Panc1 (cell line): ENCODE results near the gene SLC11A1.

ENCODE experiments used
- POLR2AphosphoS5 ChIP-seq: IDR thresholded peaks from 2 replicates; pipeline ENCODE4 v1.6.1; 2012; ENCODE audit warnings: mild to moderate bottlenecking, low read depth, low read length, moderate library complexity
- TCF7L2 ChIP-seq: IDR thresholded peaks from 2 replicates; pipeline ENCODE4 v1.6.1; 2011; ENCODE audit warnings: mild to moderate bottlenecking, low read depth, low read length, inconsistent platforms
- TF ChIP-seq, protein P1 (sequence below), 2 experiments: IDR thresholded peaks; 2 replicates each; pipeline ENCODE4 v1.6.1; 2011 to 2012; ENCODE audit warnings: low read depth in 2 of 2, control low read depth in 1 of 2, low read length in 1 of 2, mild to moderate bottlenecking in 1 of 2, moderate library complexity in 1 of 2; ENCODE audit not compliant: insufficient read depth in 1 of 2
- TF ChIP-seq, protein P2 (sequence below): fragments of 450-650 bp; IDR thresholded peaks from 2 replicates; pipeline ENCODE4 v1.5.1; 2017; ENCODE audit warnings: mild to moderate bottlenecking

DNA sequence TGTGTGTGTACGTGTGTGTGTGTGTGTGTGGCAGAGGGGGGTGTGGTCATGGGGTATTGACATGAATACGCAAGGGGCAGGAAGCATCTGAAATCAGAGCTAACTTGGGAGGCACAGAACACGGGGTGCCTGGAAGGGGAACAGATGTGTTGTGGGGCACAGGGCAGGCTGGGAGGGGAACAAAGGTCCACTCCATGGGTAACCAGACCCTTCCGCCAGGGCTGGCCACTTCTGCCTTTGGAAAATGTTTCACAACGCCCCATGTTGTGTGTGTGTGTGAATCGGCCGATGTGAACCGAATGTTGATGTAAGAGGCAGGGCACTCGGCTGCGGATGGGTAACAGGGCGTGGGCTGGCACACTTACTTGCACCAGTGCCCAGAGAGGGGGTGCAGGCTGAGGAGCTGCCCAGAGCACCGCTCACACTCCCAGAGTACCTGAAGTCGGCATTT is at the start of gene SLC11A1:
- TF ChIP-seq, protein P1, sequence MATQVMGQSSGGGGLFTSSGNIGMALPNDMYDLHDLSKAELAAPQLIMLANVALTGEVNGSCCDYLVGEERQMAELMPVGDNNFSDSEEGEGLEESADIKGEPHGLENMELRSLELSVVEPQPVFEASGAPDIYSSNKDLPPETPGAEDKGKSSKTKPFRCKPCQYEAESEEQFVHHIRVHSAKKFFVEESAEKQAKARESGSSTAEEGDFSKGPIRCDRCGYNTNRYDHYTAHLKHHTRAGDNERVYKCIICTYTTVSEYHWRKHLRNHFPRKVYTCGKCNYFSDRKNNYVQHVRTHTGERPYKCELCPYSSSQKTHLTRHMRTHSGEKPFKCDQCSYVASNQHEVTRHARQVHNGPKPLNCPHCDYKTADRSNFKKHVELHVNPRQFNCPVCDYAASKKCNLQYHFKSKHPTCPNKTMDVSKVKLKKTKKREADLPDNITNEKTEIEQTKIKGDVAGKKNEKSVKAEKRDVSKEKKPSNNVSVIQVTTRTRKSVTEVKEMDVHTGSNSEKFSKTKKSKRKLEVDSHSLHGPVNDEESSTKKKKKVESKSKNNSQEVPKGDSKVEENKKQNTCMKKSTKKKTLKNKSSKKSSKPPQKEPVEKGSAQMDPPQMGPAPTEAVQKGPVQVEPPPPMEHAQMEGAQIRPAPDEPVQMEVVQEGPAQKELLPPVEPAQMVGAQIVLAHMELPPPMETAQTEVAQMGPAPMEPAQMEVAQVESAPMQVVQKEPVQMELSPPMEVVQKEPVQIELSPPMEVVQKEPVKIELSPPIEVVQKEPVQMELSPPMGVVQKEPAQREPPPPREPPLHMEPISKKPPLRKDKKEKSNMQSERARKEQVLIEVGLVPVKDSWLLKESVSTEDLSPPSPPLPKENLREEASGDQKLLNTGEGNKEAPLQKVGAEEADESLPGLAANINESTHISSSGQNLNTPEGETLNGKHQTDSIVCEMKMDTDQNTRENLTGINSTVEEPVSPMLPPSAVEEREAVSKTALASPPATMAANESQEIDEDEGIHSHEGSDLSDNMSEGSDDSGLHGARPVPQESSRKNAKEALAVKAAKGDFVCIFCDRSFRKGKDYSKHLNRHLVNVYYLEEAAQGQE (IDR thresholded peaks at IDR 0.05; ENCODE audit: insufficient read depth in 1 of 2, low read depth in 2 of 2, low read length in 1 of 2), result no peak
- TF ChIP-seq, protein P2, sequence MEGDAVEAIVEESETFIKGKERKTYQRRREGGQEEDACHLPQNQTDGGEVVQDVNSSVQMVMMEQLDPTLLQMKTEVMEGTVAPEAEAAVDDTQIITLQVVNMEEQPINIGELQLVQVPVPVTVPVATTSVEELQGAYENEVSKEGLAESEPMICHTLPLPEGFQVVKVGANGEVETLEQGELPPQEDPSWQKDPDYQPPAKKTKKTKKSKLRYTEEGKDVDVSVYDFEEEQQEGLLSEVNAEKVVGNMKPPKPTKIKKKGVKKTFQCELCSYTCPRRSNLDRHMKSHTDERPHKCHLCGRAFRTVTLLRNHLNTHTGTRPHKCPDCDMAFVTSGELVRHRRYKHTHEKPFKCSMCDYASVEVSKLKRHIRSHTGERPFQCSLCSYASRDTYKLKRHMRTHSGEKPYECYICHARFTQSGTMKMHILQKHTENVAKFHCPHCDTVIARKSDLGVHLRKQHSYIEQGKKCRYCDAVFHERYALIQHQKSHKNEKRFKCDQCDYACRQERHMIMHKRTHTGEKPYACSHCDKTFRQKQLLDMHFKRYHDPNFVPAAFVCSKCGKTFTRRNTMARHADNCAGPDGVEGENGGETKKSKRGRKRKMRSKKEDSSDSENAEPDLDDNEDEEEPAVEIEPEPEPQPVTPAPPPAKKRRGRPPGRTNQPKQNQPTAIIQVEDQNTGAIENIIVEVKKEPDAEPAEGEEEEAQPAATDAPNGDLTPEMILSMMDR, result no peak
- TF ChIP-seq POLR2AphosphoS5 (no peak), TCF7L2 (no peak)
